Measurements from ENCODE around the gene ROBO1. TPM values are rescaled to one million over a fixed set of nuclear protein-coding genes. Genes with fewer than 3 reads are reported as not detected.
"Not testable (repeated sequence)": the region's sequence is repeated elsewhere in the genome, so short reads cannot be mapped to it uniquely, and the experiment has no call there.

ROBO1 gene
- total RNA-seq (not detected), total RNA-seq (0 to 0.70 reads per million in 2 donors)

DNA sequence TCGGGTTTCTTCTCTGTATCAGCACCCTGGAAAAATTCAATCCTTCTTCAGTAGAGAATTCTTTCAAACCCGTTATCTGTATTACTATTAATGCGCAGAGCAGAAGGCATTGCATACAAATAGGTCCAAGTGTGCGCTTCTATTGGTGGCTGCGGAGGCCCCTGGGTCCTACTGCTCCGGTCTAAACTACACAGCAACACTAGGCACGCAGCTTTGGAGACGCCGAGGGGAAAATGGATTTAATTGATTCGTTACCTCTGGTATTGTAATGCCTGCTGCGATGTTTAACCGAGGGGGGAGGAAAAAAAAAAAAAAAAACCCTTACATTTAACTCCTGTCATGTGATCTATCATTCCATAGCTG lies at the start of gene ROBO1:
TSS of gene ROBO1 (minus strand) at position 94 of the 363 bp plus-strand sequence.
- no peaks in the 10 kb centered on the region for H3K4me1 Mint-ChIP-seq
- no peak within 1 kb of the TSS for H3K4me3 Mint-ChIP-seq

DNA sequence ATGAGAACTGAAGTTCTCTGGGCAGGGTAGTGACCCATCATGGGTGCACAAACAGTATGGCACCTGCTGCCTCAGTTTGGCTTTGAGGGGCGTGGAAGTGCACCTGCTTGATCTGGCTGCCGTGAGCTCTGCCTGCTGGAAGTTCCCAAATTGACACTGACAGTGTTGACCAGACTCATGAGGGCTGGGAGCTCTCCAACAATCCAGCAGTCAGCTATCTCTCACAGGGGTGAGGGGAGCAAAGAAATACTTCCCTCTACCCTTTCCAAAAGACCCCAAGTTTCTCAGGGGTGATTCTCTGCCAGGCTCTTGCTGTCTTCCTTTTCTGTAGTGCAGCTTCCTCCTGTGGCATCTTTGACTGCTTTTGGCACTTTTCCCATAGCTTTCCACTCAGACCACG lies 49.4 kb upstream of the ROBO1 start:
- Mint-ChIP-seq H3K27me3 (no peaks in the 10 kb centered on the region), H3K4me3 (no peak overlapping the region), H3K36me3 (ENCODE audit: low read depth) (no peaks in the 10 kb centered on the region), H3K4me1 (no peaks in the 10 kb centered on the region), H3K27ac (no peak overlapping the region)
- no peak for ATAC-seq
- peaks cover 5% of the 10 kb centered on the region for H3K9me3 ChIP-seq (ENCODE audit: control insufficient read depth, low read length, poor library complexity, severe bottlenecking)
- DNase-seq, result no peak

More for the DNA sequence above, at the start of gene ROBO1:
- no peak for ATAC-seq
- H3K27me3 Mint-ChIP-seq, result no peaks in the 10 kb centered on the region
- H3K36me3 Mint-ChIP-seq (ENCODE audit: low read depth), result no peaks in the 10 kb centered on the region
- DNase-seq, result no peak
- no peak within 1 kb of the TSS for H3K27ac Mint-ChIP-seq
- peaks cover 3% of the 10 kb centered on the region for H3K9me3 ChIP-seq (ENCODE audit: control insufficient read depth, low read length, poor library complexity, severe bottlenecking)

DNA sequence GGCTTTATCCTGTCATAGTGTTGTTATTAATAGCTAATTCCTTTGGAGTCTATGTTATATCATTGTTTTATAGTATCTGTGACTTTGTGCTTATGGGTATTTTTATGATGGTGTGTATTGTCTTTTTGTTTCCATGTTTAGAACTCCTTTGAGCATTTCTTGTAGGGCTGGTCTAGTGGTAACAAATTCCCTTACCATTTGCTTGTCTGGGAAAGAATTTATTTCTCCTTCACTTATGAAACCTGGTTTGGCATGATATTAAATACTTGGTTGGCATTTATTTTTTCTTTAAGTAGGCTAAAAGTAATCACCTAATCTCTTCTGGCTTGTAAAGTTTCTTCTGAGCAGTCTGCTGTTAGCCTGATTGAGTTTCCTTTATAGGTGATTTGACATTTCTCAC lies 47.7 kb upstream of the ROBO1 start:
- peaks cover 5% of the 10 kb centered on the region for H3K9me3 ChIP-seq (ENCODE audit: control insufficient read depth, low read length, poor library complexity, severe bottlenecking)
- Mint-ChIP-seq H3K4me3 (no peak overlapping the region), H3K36me3 (ENCODE audit: low read depth) (no peaks in the 10 kb centered on the region), H3K4me1 (no peaks in the 10 kb centered on the region), H3K27me3 (no peaks in the 10 kb centered on the region), H3K27ac (no peak overlapping the region)
- no peak for ATAC-seq
- DNase-seq, result no peak

DNA sequence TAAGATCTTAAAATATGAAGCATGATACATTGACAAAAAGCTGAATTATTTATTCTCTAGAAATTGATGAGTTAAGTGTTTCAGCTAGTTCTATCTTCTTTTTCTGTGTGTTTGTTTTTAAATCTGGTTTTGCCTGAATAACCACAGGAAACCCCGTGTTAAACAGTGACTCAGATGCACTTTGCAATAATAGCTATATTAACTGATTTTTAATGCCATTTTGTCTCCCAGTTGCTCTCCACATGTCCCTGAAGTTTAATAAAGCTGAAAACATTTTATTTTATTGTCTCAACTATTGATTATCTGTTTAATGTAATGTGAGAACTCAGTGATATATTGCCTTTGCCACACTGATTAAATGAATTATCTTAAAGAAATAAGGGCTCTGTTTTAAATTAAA lies 42.8 kb upstream of the ROBO1 start:
- Mint-ChIP-seq H3K4me1 (no peaks in the 10 kb centered on the region), H3K4me3 (no peak overlapping the region), H3K27ac (no peak overlapping the region), H3K36me3 (ENCODE audit: low read depth) (no peaks in the 10 kb centered on the region), H3K27me3 (no peaks in the 10 kb centered on the region)
- DNase-seq, result no peak
- H3K9me3 ChIP-seq (ENCODE audit: control insufficient read depth, low read length, poor library complexity, severe bottlenecking), result no peaks in the 10 kb centered on the region
- ATAC-seq, result no peak

DNA sequence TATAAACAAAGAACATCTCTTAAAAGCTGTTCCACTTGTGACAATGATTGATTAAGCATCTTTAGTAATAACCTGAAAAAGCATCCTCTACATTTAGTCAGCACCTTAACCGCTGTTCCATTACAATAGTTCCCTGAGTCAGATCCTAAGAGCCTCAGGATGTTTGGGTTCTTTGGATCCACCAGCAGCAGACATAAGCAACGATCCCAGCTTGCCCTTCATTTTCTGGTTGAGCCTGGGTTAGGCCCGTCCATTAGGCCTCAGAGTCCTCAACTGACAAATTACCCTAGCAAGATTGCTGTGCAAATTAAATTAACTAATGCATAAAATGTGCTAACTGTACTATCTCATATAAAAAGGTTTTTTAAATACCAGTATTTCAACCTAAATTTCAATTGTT lies 42.3 kb upstream of the ROBO1 start:
- Mint-ChIP-seq H3K4me1 (no peaks in the 10 kb centered on the region), H3K27me3 (no peaks in the 10 kb centered on the region), H3K27ac (no peak overlapping the region), H3K4me3 (no peak overlapping the region), H3K36me3 (ENCODE audit: low read depth) (no peaks in the 10 kb centered on the region)
- DNase-seq, result no peak
- ATAC-seq, result no peak
- no peaks in the 10 kb centered on the region for H3K9me3 ChIP-seq (ENCODE audit: control insufficient read depth, low read length, poor library complexity, severe bottlenecking)

DNA sequence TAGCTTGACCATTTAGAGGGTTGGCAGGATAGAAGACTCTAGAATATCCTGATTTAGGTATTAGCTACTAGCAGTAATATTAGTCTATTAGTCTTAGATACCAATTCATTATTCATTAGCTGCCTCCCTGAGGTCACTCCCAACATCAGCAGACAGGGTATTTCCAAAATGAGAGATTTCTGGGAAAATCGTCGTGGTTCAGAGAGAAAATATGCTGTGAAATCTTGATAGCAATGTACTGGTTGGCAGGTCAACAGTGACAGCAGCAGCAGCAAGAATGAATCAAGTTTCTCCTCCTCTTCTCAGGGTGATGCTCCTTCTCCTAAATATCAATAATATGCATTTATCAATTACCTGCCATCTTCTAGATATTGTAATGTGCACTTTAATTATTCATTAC lies 41.3 kb upstream of the ROBO1 start:
- DNase-seq (no peak), ATAC-seq (no peak)
- no peak overlapping the region for H3K27ac Mint-ChIP-seq
- H3K4me1 Mint-ChIP-seq, result no peaks in the 10 kb centered on the region
- H3K36me3 Mint-ChIP-seq (ENCODE audit: low read depth), result no peaks in the 10 kb centered on the region
- H3K4me3 Mint-ChIP-seq, result no peak overlapping the region
- H3K9me3 ChIP-seq (ENCODE audit: control insufficient read depth, low read length, poor library complexity, severe bottlenecking), result no peaks in the 10 kb centered on the region
- no peaks in the 10 kb centered on the region for H3K27me3 Mint-ChIP-seq

DNA sequence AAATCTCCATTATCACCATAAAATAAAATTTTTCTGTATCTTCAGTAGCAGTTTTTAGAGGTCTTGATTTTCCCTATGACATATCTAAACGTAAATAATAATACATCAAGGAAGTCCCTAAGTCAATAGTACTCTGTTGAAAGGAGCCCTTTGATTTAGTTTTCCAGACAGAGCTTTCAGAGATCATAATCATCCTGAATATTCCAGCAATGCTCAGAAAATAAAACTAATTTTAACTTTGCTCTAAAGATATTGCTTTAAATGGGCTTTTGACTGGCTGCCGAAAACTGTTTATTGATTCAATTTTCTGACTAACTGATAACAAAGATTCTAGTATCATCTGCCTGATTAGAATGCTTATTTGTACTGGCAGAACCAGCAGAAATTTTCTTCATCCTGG lies 40.7 kb upstream of the ROBO1 start:
- no peak for DNase-seq
- Mint-ChIP-seq H3K36me3 (ENCODE audit: low read depth) (no peaks in the 10 kb centered on the region), H3K27ac (no peak overlapping the region), H3K27me3 (no peaks in the 10 kb centered on the region), H3K4me1 (no peaks in the 10 kb centered on the region), H3K4me3 (no peak overlapping the region)
- ATAC-seq, result no peak
- no peaks in the 10 kb centered on the region for H3K9me3 ChIP-seq (ENCODE audit: control insufficient read depth, low read length, poor library complexity, severe bottlenecking)

DNA sequence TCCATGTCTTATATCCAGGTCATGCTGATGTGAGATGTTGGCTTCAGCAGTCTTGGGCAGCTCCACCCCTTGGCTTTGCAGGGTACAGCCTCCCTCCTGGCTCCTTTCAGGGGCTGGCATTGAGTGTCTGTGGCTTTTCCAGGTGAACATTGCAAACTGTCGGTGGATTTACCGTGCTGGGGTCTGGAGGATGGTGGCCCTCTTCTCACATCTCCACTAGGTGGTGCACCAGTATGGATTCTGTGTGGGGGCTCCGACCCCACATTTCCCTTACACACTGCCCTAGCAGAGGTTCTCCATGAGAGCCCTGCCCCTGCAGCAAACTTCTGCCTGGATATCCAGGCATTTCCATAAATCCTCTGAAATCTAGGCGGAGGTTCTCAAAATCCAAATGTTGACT lies 22.4 kb upstream of the ROBO1 start:
- not testable (repeated sequence) for H3K27me3 Mint-ChIP-seq; DNase-seq; H3K27ac Mint-ChIP-seq; H3K36me3 Mint-ChIP-seq (ENCODE audit: low read depth); ATAC-seq; H3K9me3 ChIP-seq (ENCODE audit: control insufficient read depth, low read length, poor library complexity, severe bottlenecking); H3K4me3 Mint-ChIP-seq; H3K4me1 Mint-ChIP-seq

DNA sequence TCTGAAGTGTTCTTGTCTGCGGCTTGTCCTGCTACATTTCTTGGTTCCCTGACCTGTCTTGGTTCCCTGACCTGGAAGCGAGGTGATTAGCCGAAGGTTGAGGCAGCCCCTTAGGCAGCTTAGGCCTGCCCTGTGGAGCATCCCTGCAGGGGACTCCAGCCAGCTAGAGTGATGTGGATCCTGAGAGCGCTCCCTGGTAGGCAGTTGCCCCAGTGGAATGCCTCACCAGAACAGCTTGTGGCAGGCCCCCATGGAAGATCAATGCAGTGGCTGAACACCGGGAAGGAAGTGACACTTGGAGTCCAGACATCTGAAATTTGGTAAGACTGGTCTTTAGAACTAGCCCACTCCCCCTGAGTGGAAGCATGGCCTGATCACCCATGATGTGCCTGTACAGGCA lies 5.5 kb upstream of the ROBO1 start:
- peaks cover 2% of the 10 kb centered on the region for H3K9me3 ChIP-seq (ENCODE audit: control insufficient read depth, low read length, poor library complexity, severe bottlenecking)
- no peak for DNase-seq
- H3K36me3 Mint-ChIP-seq (ENCODE audit: low read depth), result no peaks in the 10 kb centered on the region
- H3K27ac Mint-ChIP-seq, result no peak overlapping the region
- no peak for ATAC-seq
- H3K4me1 Mint-ChIP-seq, result no peaks in the 10 kb centered on the region
- no peak overlapping the region for H3K4me3 Mint-ChIP-seq
- H3K27me3 Mint-ChIP-seq, result no peaks in the 10 kb centered on the region

DNA sequence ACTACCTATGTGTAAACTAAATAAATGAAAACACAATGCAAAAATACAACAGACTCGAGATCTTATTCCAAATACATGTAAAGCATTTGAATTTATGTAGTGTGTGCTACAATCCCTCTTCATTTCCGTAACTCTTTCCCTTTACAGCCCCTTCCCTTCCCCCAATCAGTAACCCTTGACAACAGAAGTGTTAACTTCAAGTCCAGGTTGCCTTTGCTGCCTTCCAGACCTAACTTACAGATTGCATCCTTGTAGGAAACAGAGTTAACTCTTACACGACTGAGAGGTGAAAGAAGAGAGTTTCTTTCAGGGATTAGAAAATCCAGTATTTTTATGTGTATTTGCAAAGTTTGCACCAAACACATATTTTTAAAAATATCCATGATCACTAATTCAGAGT lies 1.4 kb upstream of the ROBO1 start:
- DNase-seq (no peak), ATAC-seq (no peak)
- Mint-ChIP-seq H3K36me3 (ENCODE audit: low read depth) (no peaks in the 10 kb centered on the region), H3K4me1 (no peaks in the 10 kb centered on the region), H3K4me3 (no peak overlapping the region), H3K27me3 (no peaks in the 10 kb centered on the region), H3K27ac (no peak overlapping the region)
- H3K9me3 ChIP-seq (ENCODE audit: control insufficient read depth, low read length, poor library complexity, severe bottlenecking), result peaks cover 5% of the 10 kb centered on the region

DNA sequence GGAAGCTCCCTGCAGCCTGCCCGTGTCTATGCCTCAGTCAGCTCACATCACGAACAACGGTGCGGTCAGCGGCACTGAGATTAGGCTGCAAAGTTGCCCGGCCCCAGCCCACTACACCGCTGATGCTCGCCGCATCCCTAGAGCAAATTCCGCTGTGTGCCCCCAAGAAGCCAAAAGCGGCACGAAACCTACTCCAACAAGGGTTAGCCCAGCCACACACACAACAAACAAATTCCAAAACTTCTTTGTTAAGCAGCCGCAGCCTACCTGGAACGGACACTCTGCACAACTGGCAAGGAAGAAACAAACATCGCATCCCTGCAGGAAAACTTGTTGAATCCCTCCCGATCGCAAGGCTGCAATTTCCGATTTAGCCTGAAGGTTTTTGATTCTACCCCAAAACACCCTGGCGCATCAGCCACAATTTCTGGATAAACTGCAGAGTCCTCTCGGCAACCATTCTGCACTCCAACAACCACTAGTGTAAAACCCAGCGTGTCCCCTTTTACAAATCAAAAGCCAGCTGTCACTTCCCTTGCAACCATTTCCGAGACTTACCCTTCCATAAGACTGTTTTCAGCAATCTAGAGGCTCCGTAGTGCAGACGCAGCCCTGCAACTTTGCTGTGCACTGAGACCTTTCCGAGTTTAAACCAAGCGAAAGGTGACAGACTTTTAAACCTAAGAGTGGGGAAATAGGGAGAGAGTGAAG lies 449 bp downstream of the ROBO1 start:
- Mint-ChIP-seq H3K27me3 (no peaks in the 10 kb centered on the region), H3K4me3 (no peak overlapping the region), H3K36me3 (ENCODE audit: low read depth) (no peaks in the 10 kb centered on the region), H3K4me1 (no peaks in the 10 kb centered on the region), H3K27ac (no peak overlapping the region)
- DNase-seq, result no peak
- no peak for ATAC-seq
- H3K9me3 ChIP-seq (ENCODE audit: control insufficient read depth, low read length, poor library complexity, severe bottlenecking), result peaks cover 3% of the 10 kb centered on the region

DNA sequence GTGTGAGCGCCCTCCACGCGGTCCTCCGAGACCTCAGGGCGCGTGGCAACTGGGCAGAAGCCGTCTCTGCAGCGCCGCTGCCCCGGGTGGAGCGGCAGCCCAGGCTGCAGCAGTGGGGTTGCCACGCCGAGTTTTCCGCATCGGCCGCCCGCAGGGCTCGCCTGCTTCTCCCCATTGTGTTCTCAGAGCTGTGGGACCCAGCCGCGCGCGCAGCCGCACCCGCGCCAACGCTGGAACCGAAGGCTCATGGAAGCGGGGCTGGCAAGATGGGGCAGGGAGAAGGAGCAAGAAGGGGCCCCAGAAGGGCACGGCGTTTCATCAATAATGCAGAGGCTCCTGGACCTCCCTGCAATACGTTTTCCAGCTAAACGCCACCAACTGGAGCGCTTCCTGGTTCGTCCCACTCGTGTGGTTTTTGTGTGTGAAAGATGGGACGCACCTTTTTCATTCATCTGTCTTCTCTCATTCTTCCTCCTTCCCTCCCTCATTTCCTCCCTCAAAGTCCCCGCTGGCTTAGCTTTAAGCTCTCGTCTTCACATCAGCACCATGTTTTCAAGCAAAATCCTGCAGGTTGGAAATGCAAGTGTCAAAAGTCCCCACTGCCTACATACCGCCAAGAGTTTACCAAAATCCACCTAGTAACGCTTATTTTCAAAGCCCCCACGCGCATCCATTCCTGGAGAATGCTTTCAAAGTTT lies 1.2 kb downstream of the ROBO1 start:
- Mint-ChIP-seq H3K36me3 (ENCODE audit: low read depth) (no peaks in the 10 kb centered on the region), H3K4me1 (no peaks in the 10 kb centered on the region), H3K4me3 (no peak overlapping the region), H3K27me3 (no peaks in the 10 kb centered on the region), H3K27ac (no peak overlapping the region)
- no peak for DNase-seq
- no peak for ATAC-seq
- H3K9me3 ChIP-seq (ENCODE audit: control insufficient read depth, low read length, poor library complexity, severe bottlenecking), result peaks cover 3% of the 10 kb centered on the region

DNA sequence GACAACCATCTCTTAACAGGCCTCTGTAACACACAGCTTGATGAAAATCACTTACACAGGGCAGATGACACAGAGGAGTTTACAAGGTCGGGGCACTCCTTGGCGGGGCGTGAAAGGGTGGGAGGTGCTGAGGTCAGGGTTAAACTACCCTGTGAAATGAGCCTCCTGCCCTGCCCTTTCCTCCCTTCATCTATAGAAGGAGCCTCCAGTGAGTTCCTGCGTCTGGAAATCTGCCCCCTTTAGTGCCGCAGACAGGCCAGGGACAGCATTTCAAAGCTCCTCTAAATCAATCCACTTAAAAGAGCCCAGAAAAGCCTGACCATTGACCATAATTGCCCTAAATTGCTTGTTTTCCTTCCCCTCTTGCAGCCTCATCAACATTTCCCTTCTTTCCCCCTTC lies 1.9 kb downstream of the ROBO1 start:
- H3K27ac Mint-ChIP-seq, result no peak overlapping the region
- DNase-seq (no peak), ATAC-seq (no peak)
- H3K4me3 Mint-ChIP-seq, result no peak overlapping the region
- H3K9me3 ChIP-seq (ENCODE audit: control insufficient read depth, low read length, poor library complexity, severe bottlenecking), result peaks cover 3% of the 10 kb centered on the region
- H3K27me3 Mint-ChIP-seq, result no peaks in the 10 kb centered on the region
- no peaks in the 10 kb centered on the region for H3K36me3 Mint-ChIP-seq (ENCODE audit: low read depth)
- no peaks in the 10 kb centered on the region for H3K4me1 Mint-ChIP-seq

DNA sequence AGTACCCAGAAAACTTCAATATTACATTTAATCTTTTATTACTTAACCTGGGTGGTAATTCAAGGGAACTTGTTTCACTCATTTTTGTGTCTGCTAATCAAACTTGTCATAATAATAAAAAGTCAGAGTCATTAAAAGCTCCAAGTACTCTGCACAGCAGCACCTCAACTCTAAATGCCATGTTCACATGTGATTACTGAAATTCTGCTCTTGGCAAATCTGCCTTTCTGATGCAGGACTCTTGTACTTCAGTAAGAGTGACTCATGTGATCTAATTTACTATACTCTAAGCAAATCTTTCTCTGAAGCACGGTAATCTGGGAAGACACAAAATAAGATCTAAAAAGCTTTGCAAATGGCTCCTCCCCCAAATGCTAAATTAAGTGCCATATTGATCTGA lies 6.4 kb downstream of the ROBO1 start:
- Mint-ChIP-seq H3K27me3 (no peaks in the 10 kb centered on the region), H3K36me3 (ENCODE audit: low read depth) (no peaks in the 10 kb centered on the region), H3K4me1 (no peaks in the 10 kb centered on the region), H3K4me3 (no peak overlapping the region), H3K27ac (no peak overlapping the region)
- H3K9me3 ChIP-seq (ENCODE audit: control insufficient read depth, low read length, poor library complexity, severe bottlenecking), result no peaks in the 10 kb centered on the region
- ATAC-seq, result no peak
- no peak for DNase-seq
